B cell (primary cell): Measurements from ENCODE around the gene CST1. TPM values are rescaled to one million over a fixed set of nuclear protein-coding genes. Genes with fewer than 3 reads are reported as not detected.
"Not testable (repeated sequence)": the region's sequence is repeated elsewhere in the genome, so short reads cannot be mapped to it uniquely, and the experiment has no call there.

ENCODE experiments used
- ATAC-seq: fragments of 200-7000 bp; cut with Tn5 transposase; one replicate; pipeline ENCODE4 v1.10.0; 2021; ENCODE audit warnings: low read depth, mild to moderate bottlenecking, moderate number of reproducible peaks, moderate library complexity
- CTCF ChIA-PET: fragments of 350-600 bp; sonication (Branson Sonifier 250); formaldehyde crosslinking; loops from one replicate; lab custom pipeline; 2021; ENCODE audit warnings: antibody characterized with exemption, inconsistent platforms; lab: Charles Lee
- POLR2A ChIA-PET: fragments of 350-600 bp; sonication (Branson Sonifier 250); formaldehyde crosslinking; loops from one replicate; lab custom pipeline; 2021; ENCODE audit warnings: antibody characterized with exemption; lab: Charles Lee
- DNase-seq: peaks from one replicate; pipeline ENCODE4 v3.0.0; 2013
- H2AFZ ChIP-seq: 2 replicates; pipeline ENCODE4 v1.6.1; 2012; ENCODE audit warnings: mild to moderate bottlenecking, low read depth, low read length; ENCODE audit not compliant: insufficient read depth, poor library complexity, severe bottlenecking
- H3K27ac ChIP-seq, 2 donors: 1 replicate in 1 of 2; 2 replicates in 1 of 2; pipeline ENCODE4 v1.5.1; 2012 to 2013; ENCODE audit warnings: low read length in 2 of 2, mild to moderate bottlenecking in 2 of 2, moderate library complexity in 1 of 2
- H3K27me3 ChIP-seq, 4 experiments: fragments of 200-600 bp in 1 of 4; sonication (generic) in 1 of 4; replicated peaks in 1 of 4; 1 replicate in 2 of 4; 2 replicates in 2 of 4; pipeline versions ENCODE4 v1.6.1 to v1.7.0; 2013 to 2016; ENCODE audit warnings: low read length in 3 of 4, mild to moderate bottlenecking in 2 of 4, mixed read lengths in 1 of 4, moderate library complexity in 1 of 4; ENCODE audit not compliant: insufficient read depth in 4 of 4, control insufficient read depth in 3 of 4; ENCODE audit errors: control extremely low read depth in 1 of 4
- H3K36me3 ChIP-seq, 2 experiments: replicated peaks in 1 of 2; 1 replicate in 1 of 2; 2 replicates in 1 of 2; pipeline versions ENCODE4 v1.6.1 to v1.7.1; 2013; ENCODE audit warnings: low read length in 1 of 2; ENCODE audit not compliant: insufficient read depth in 2 of 2, control insufficient read depth in 1 of 2; ENCODE audit errors: control extremely low read depth in 1 of 2, extremely low read depth in 1 of 2
- H3K4me1 ChIP-seq, 2 donors: fragments of 200-600 bp in 1 of 2; sonication (generic) in 1 of 2; 1 replicate in 1 of 2; 2 replicates in 1 of 2; pipeline versions ENCODE4 v1.5.1 to v1.6.1; 2013 to 2017; ENCODE audit warnings: low read length in 2 of 2; ENCODE audit not compliant: control insufficient read depth in 2 of 2, insufficient read depth in 2 of 2
- H3K4me2 ChIP-seq: replicated peaks from 2 replicates; pipeline ENCODE3; 2012; ENCODE audit warnings: mild to moderate bottlenecking, low read depth, low read length; ENCODE audit not compliant: poor library complexity, severe bottlenecking
- H3K4me3 ChIP-seq, 5 experiments: fragments of 200-600 bp in 1 of 5; sonication (generic) in 1 of 5; 1 replicate in 3 of 5; 2 replicates in 2 of 5; pipeline versions ENCODE4 v1.5.1 to v1.7.0; 2011 to 2016; ENCODE audit warnings: low read length in 4 of 5, mild to moderate bottlenecking in 4 of 5, low read depth in 2 of 5, control low read depth in 1 of 5, moderate library complexity in 1 of 5; ENCODE audit not compliant: insufficient read depth in 1 of 5; ENCODE audit errors: control extremely low read depth in 1 of 5, extremely low read depth in 1 of 5
- H3K79me2 ChIP-seq: fragments of 200-600 bp; sonication (generic); one replicate; pipeline ENCODE4 v1.6.0; 2016; ENCODE audit warnings: low read length; ENCODE audit not compliant: control insufficient read depth, insufficient read depth
- H3K9ac ChIP-seq: fragments of 200-600 bp; sonication (generic); 2 replicates; pipeline ENCODE4 v1.6.1; 2017; ENCODE audit warnings: mild to moderate bottlenecking, low read length, moderate library complexity
- H3K9me3 ChIP-seq, 3 donors: one replicate each; pipeline versions ENCODE4 v1.6.1 to v1.7.1; 2013; ENCODE audit warnings: low read length in 2 of 3; ENCODE audit not compliant: control insufficient read depth in 2 of 3, insufficient read depth in 1 of 3; ENCODE audit errors: control extremely low read depth in 1 of 3
- H4K20me1 ChIP-seq: 2 replicates; pipeline ENCODE4 v1.6.0; 2012; ENCODE audit warnings: mild to moderate bottlenecking, low read length; ENCODE audit not compliant: insufficient read depth, control insufficient read depth, poor library complexity, severe bottlenecking
- H3K27ac Mint-ChIP-seq: one replicate; pipeline ENCODE4 v1.8.0; 2021; ENCODE audit warnings: mixed read lengths
- H3K27me3 Mint-ChIP-seq: one replicate; pipeline ENCODE4 v1.8.0; 2021; ENCODE audit warnings: mixed read lengths
- H3K4me1 Mint-ChIP-seq: one replicate; pipeline ENCODE4 v1.8.0; 2021; ENCODE audit warnings: mixed read lengths
- H3K4me3 Mint-ChIP-seq: one replicate; pipeline ENCODE4 v1.8.0; 2021; ENCODE audit warnings: mixed read lengths
- H3K9me3 Mint-ChIP-seq: one replicate; pipeline ENCODE4 v1.8.0; 2022; ENCODE audit warnings: mixed read lengths; ENCODE audit not compliant: insufficient read depth
- CTCF ChIP-seq: fragments of 200-600 bp; IDR thresholded peaks from one replicate; pipeline ENCODE4 v1.8.0; 2022; ENCODE audit warnings: antibody characterized with exemption, mild to moderate bottlenecking
- EZH2 ChIP-seq: IDR thresholded peaks from 2 replicates; pipeline ENCODE4 v1.6.1; 2012; ENCODE audit warnings: borderline replicate concordance, low read depth, mild to moderate bottlenecking, moderate library complexity, low read length; ENCODE audit not compliant: insufficient read depth, poor library complexity, severe bottlenecking
- WGBS: methylation state at CpG from one replicate; pipeline ENCODE4 v1.1.5; 2013; ENCODE audit warnings: missing lambda C conversion rate; ENCODE audit not compliant: insufficient coverage; 5-methylcytosine and 5-hydroxymethylcytosine counted together
- intact Hi-C: fragments of 100-400 bp; cut with micrococcal nuclease; formaldehyde crosslinking; loops from one replicate; pipeline ENCODE4 v1.10.0; 2022
- polyA plus RNA-seq: library from polyadenylated mRNA; depleted of rRNA; stranded (reverse); fragments of >200 nt; gene quantifications from 2 replicates; pipeline ENCODE4 v1.2.3, GENCODE V29; 2012
- total RNA-seq, 2 donors: library from RNA; stranded (reverse); fragments of 120-200 nt in 1 of 2; gene quantifications; 1 replicate in 1 of 2; 2 replicates in 1 of 2; pipeline versions ENCODE4 v1.2.3 to v1.2.4, GENCODE V29; 2013 to 2022

CST1 gene
- total and polyA plus RNA-seq, 2 donors (not counting 1 experiment from before 2014, with no cell fraction given), result not detected

- Histone ChIP-seq H4K20me1 (no peaks in the 10 kb centered on the region), H3K4me2 (no peak overlapping the region), H3K9ac (no peak overlapping the region), H3K4me1 (no peaks in the 10 kb centered on the region), H3K27ac (no peak overlapping the region), H2AFZ (no peak overlapping the region), H3K27me3 (no peaks in the 10 kb centered on the region), H3K4me3 (no peak overlapping the region), H3K36me3 (no peaks in the 10 kb centered on the region), H3K9me3 (peaks cover 0 to 2% (median 0%) of the 10 kb centered on the region in 3 donors), H3K79me2 (no peaks in the 10 kb centered on the region)
- H3K4me3 Mint-ChIP-seq, result no peak overlapping the region
- no peak overlapping the region for H3K27ac Mint-ChIP-seq
- CTCF ChIA-PET, result no interaction called here
- intact Hi-C loops, result no loop called here
- H3K27me3 Mint-ChIP-seq, result peaks cover 3% of the 10 kb centered on the region
- ATAC-seq, result no peak
- no peaks in the 10 kb centered on the region for H3K9me3 Mint-ChIP-seq
- DNase-seq, result no peak
- no peaks in the 10 kb centered on the region for H3K4me1 Mint-ChIP-seq
- TF ChIP-seq EZH2 (no peak), CTCF (no peak)
- POLR2A ChIA-PET, result no interaction called here
Observed at GRCh38 chr20:23763345-23763744, 12.6 kb upstream of the CST1 start.

DNA sequence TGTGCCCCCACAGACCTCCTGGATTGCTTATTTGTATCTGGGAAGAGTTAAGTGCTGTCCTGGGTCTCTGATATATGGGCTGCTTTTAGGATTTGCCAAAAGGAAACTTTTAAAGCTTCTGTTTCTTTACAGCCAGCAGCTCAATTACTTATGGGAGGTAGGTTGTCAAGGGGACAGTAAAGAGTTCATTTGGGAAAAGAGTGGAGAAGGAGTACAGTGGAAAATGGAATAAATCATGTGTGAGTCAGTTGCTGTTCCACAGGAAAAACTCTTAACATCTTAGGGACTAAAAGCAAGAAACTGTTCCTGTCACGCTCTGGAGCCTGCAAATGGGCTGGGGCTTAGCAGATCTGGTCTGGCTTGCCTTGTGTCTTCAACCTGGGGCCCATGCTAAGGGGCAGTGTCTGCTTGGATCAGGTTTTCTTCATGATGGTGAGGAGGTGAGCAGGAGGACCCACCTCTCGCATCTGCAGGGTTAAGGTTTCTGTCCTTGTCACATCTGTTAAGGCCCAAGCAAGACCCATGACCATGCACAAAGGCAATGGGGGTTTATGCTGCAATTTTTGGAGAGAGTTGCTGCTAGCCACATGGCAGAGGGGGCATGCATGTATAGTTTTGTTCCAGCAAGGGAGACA, 8.7 kb upstream of the CST1 start:
- DNase-seq, result no peak
- no peak overlapping the region for H3K9ac ChIP-seq
- Mint-ChIP-seq H3K9me3 (no peaks in the 10 kb centered on the region), H3K4me1 (no peaks in the 10 kb centered on the region), H3K27me3 (peaks cover 13% of the 10 kb centered on the region), H3K27ac (no peak overlapping the region), H3K4me3 (no peak overlapping the region)
- no peaks in the 10 kb centered on the region for H4K20me1 ChIP-seq
- ChIA-PET POLR2A (no interaction called here), CTCF (no interaction called here)
- intact Hi-C loops, result no loop called here
- no peaks in the 10 kb centered on the region for H3K4me1 ChIP-seq
- H3K36me3 ChIP-seq, result no peaks in the 10 kb centered on the region
- no peak overlapping the region for H3K4me2 ChIP-seq
- no peak overlapping the region for H3K27ac ChIP-seq
- H3K4me3 ChIP-seq, result no peak overlapping the region
- no peaks in the 10 kb centered on the region for H3K79me2 ChIP-seq
- H3K27me3 ChIP-seq, result no peaks in the 10 kb centered on the region
- no peak overlapping the region for H2AFZ ChIP-seq
- ATAC-seq, result no peak
- 95% methylated on average over 2 of the region's 2 CpGs for WGBS
- no peak for TF ChIP-seq CTCF
- TF ChIP-seq EZH2, result no peak
- peaks cover 0 to 2% (median 0%) of the 10 kb centered on the region in 3 donors for H3K9me3 ChIP-seq

- H3K9me3 Mint-ChIP-seq, H3K4me1 ChIP-seq, H3K27ac Mint-ChIP-seq, POLR2A ChIA-PET, H3K9ac ChIP-seq, H3K79me2 ChIP-seq, H3K27ac ChIP-seq, H3K4me3 Mint-ChIP-seq, H3K4me2 ChIP-seq, H4K20me1 ChIP-seq, H3K4me3 ChIP-seq, intact Hi-C loops, CTCF ChIA-PET, H3K27me3 ChIP-seq, H3K9me3 ChIP-seq, H2AFZ ChIP-seq, H3K36me3 ChIP-seq, DNase-seq, H3K4me1 Mint-ChIP-seq, ATAC-seq, H3K27me3 Mint-ChIP-seq: not testable (repeated sequence)
- WGBS, result no CpG with 5 or more reads among the region's 3 CpGs
Observed at GRCh38 chr20:23756792-23757191, 6.1 kb upstream of the CST1 start.
